Measurements from ENCODE around the gene OSBPL8. TPM values are rescaled to one million over a fixed set of nuclear protein-coding genes. Genes with fewer than 3 reads are reported as not detected.
A peak's percentile ranks its signal among the peaks of the same experiment; 100 is the strongest.

OSBPL8 gene
- total and polyA plus RNA-seq, 10 of the 15 experiments (the other 5 are each of a cell fraction or from before 2014, with no cell fraction given) = 10.4 to 58.0 (median 32.0) TPM

- TF ChIP-seq E2F4 (IDR thresholded peaks at IDR 0.05; ENCODE audit: low read depth, low read length) (no peak), GATAD2B (conservative IDR thresholded peaks at IDR 0.05; ENCODE audit: low read depth) (no peak)
These were observed 94.9 kb downstream of the OSBPL8 start (continued) for GRCh38 chr12:76464631-76465166.

GRCh38 chr12:76462668-76463224 is 96.8 kb downstream of the OSBPL8 start:
- no peak overlapping the region for H2AFZ ChIP-seq (ENCODE audit: control insufficient read depth, low read depth, low read length)
- no peak overlapping the region for H3K4me2 ChIP-seq (ENCODE audit: control insufficient read depth, insufficient read depth)
- intact Hi-C loops (cut with micrococcal nuclease; ENCODE audit: unreplicated experiment) (no loop called here), in situ Hi-C loops (cut with MboI) (no loop called here)
- H3K4me3 ChIP-seq = no peak overlapping the region
- DNase-seq (ENCODE audit: low read depth, low spot score) (no peak), FAIRE-seq (no peak), ATAC-seq (peak; percentile 35; the same call in 2 of the 3 replicates)
- POLR2A ChIA-PET = no interaction called here
- RAD21 ChIA-PET (ENCODE audit: unreplicated experiment) = no interaction called here
- CTCF ChIA-PET = interaction anchor here (0.6 to 1.9 kb wide), 5 partner anchors 8 to 936 kb away, joined by 3 to 6 read pairs (median 4); no protein-coding TSS in a partner anchor
- SMC1A ChIA-PET (ENCODE audit: uncharacterized antibody, unreplicated experiment) = interaction anchor here (1.2 to 2.6 kb wide), 2 partner anchors 12 to 19 kb away, joined by 4 to 9 read pairs; no protein-coding TSS in a partner anchor
- H3K4me1 ChIP-seq (ENCODE audit: control insufficient read depth, insufficient read depth, low read length) = no peaks in the 10 kb centered on the region
- no peak overlapping the region for H3K27ac ChIP-seq (ENCODE audit: control insufficient read depth, insufficient read depth)
- BruUV-seq (replicated peaks) = no TSS peak
- H4K20me1 ChIP-seq (ENCODE audit: control insufficient read depth, insufficient read depth) = no peaks in the 10 kb centered on the region
- no peaks in the 10 kb centered on the region for H3K36me3 ChIP-seq (ENCODE audit: control insufficient read depth in 2 of 2, insufficient read depth in 2 of 2, low read length in 1 of 2)
- H3K79me2 ChIP-seq (ENCODE audit: control insufficient read depth, insufficient read depth, low read length) = no peaks in the 10 kb centered on the region
- no peaks in the 10 kb centered on the region for H3K9me3 ChIP-seq (replicated peaks; ENCODE audit: control insufficient read depth, insufficient read depth, low read length)
- no peaks in the 10 kb centered on the region for H3K27me3 ChIP-seq (replicated peaks in 1 of 2; ENCODE audit: control insufficient read depth in 2 of 2, insufficient read depth in 2 of 2, low read length in 1 of 2)
- H3K9ac ChIP-seq (ENCODE audit: control insufficient read depth, insufficient read depth, low read length) = no peak overlapping the region
- TF ChIP-seq FOXK2 (IDR thresholded peaks at IDR 0.05) (no peak), JUNB (IDR thresholded peaks at IDR 0.05) (peak; percentile 43), NR2C2 (IDR thresholded peaks at IDR 0.05; ENCODE audit: borderline replicate concordance, control insufficient read depth, insufficient read length, low read depth) (no peak)
- WGBS (ENCODE audit: insufficient coverage, insufficient replicate concordance, low lambda C conversion rate, missing lambda C conversion rate) = 4% methylated on average over 2 of the region's 2 CpGs

Data from GM12878 (cell line).